Keratinocyte (primary cell): ENCODE measurements around the gene SLC6A19. TPM values are rescaled to one million over a fixed set of nuclear protein-coding genes. Genes with fewer than 3 reads are reported as not detected.

Experiments used
- DNase-seq: peaks from one replicate; pipeline ENCODE4 v3.0.0-alpha.2; 2011; ENCODE audit warnings: low read depth, missing footprints, low spot score
- FAIRE-seq: peaks from 2 replicates; lab custom pipeline; 2011; peaks lifted over from hg19 to GRCh38; lab: Jason Lieb, UNC
- H2AFZ ChIP-seq: 2 replicates; pipeline ENCODE4 v1.6.0; 2012; ENCODE audit warnings: low read length, control low read depth, inconsistent platforms; ENCODE audit not compliant: control insufficient read depth
- H3K27ac ChIP-seq: 2 replicates; pipeline ENCODE4 v1.5.1; 2011; ENCODE audit warnings: low read length; ENCODE audit not compliant: control insufficient read depth, insufficient read depth
- H3K27me3 ChIP-seq: 3 replicates; pipeline ENCODE4 v1.6.0; 2011; ENCODE audit warnings: low read length; ENCODE audit not compliant: control insufficient read depth, insufficient read depth; ENCODE audit errors: extremely low read depth
- H3K36me3 ChIP-seq, 2 experiments: 2 replicates in 1 of 2; 3 replicates in 1 of 2; pipeline ENCODE4 v1.5.1; 2011; ENCODE audit warnings: low read length in 2 of 2, mild to moderate bottlenecking in 1 of 2; ENCODE audit not compliant: control insufficient read depth in 2 of 2, insufficient read depth in 2 of 2; ENCODE audit errors: extremely low read depth in 1 of 2
- H3K4me1 ChIP-seq: 3 replicates; pipeline ENCODE4 v1.5.1; 2011; ENCODE audit warnings: low read length; ENCODE audit not compliant: control insufficient read depth, insufficient read depth; ENCODE audit errors: extremely low read depth
- H3K4me2 ChIP-seq: 3 replicates; pipeline ENCODE4 v1.6.0; 2011; ENCODE audit warnings: low read depth, low read length; ENCODE audit not compliant: control insufficient read depth, insufficient read depth; ENCODE audit errors: extremely low read depth
- H3K4me3 ChIP-seq, 3 experiments: fragments of 200-600 bp in 1 of 3; sonication (generic) in 1 of 3; 2 replicates in 2 of 3; 3 replicates in 1 of 3; pipeline ENCODE4 v1.5.1; 2011 to 2016; ENCODE audit warnings: low read length in 3 of 3, mild to moderate bottlenecking in 3 of 3, control low read depth in 2 of 3, inconsistent platforms in 1 of 3, low read depth in 1 of 3, mixed read lengths in 1 of 3, mixed run types in 1 of 3, moderate library complexity in 1 of 3; ENCODE audit not compliant: control insufficient read depth in 2 of 3, insufficient read depth in 2 of 3; ENCODE audit errors: extremely low read depth in 1 of 3
- H3K79me2 ChIP-seq: 2 replicates; pipeline ENCODE4 v1.6.0; 2012; ENCODE audit warnings: low read length; ENCODE audit not compliant: control insufficient read depth, insufficient read depth
- H3K9ac ChIP-seq: 3 replicates; pipeline ENCODE4 v1.6.0; 2011; ENCODE audit warnings: low read length; ENCODE audit not compliant: control insufficient read depth, insufficient read depth; ENCODE audit errors: extremely low read depth
- H3K9me1 ChIP-seq: 3 replicates; pipeline ENCODE4 v1.6.0; 2011; ENCODE audit warnings: low read length; ENCODE audit not compliant: control insufficient read depth, insufficient read depth; ENCODE audit errors: extremely low read depth
- H3K9me3 ChIP-seq: 2 replicates; pipeline ENCODE4 v1.5.1; 2012; ENCODE audit warnings: low read depth, low read length; ENCODE audit not compliant: control insufficient read depth
- H4K20me1 ChIP-seq: 3 replicates; pipeline ENCODE4 v1.6.0; 2011; ENCODE audit warnings: low read length; ENCODE audit not compliant: control insufficient read depth, insufficient read depth; ENCODE audit errors: extremely low read depth
- CTCF ChIP-seq, 3 experiments: IDR thresholded peaks in 1 of 3; conservative IDR thresholded peaks in 1 of 3; optimal IDR thresholded peaks in 1 of 3; 2 replicates in 2 of 3; 3 replicates in 1 of 3; pipeline versions ENCODE3 to v1.5.1; 2011; ENCODE audit warnings: low read length in 3 of 3, mild to moderate bottlenecking in 3 of 3, moderate library complexity in 2 of 3, control low read depth in 1 of 3, inconsistent platforms in 1 of 3; ENCODE audit not compliant: insufficient read depth in 2 of 3; ENCODE audit errors: extremely low read depth in 1 of 3
- EZH2 ChIP-seq: IDR thresholded peaks from one replicate; pipeline ENCODE4 v1.6.1; 2012; ENCODE audit warnings: inconsistent platforms, mild to moderate bottlenecking, low read length, moderate library complexity
- dilution Hi-C: fragments of 300-500 bp; cut with MboI; formaldehyde crosslinking; loops from one replicate; pipeline ENCODE4 v1.7.0; 2020; ENCODE audit warnings: low sequenced_read_pairs; ENCODE audit not compliant: extremely low pct_ligation_motif_present
- polyA plus RNA-seq, 5 experiments: library from polyadenylated mRNA; depleted of rRNA in 3 of 5; stranded (reverse) in 3 of 5; stranded (forward) in 1 of 5; unstranded in 1 of 5; fragments of >200 nt; gene quantifications; 1 replicate in 1 of 5; 2 replicates in 3 of 5; 3 replicates in 1 of 5; pipeline versions ENCODE4 v1.2.1 to v1.2.3, GENCODE V29; 2011 to 2012; ENCODE audit warnings: missing spikeins in 2 of 5, low read depth in 1 of 5, low replicate concordance in 1 of 5

Gene SLC6A19
- polyA plus RNA-seq, 1 donor (not counting 4 experiments of a cell fraction or from before 2014, with no cell fraction given) = not detected

- Histone ChIP-seq H3K27ac (no peak overlapping the region), H3K9me1 (no peaks in the 10 kb centered on the region), H2AFZ (no peak overlapping the region), H4K20me1 (no peaks in the 10 kb centered on the region), H3K9me3 (peaks cover 4% of the 10 kb centered on the region), H3K4me1 (no peaks in the 10 kb centered on the region), H3K4me2 (no peak overlapping the region), H3K36me3 (no peaks in the 10 kb centered on the region), H3K4me3 (no peak overlapping the region), H3K9ac (no peak overlapping the region), H3K79me2 (no peaks in the 10 kb centered on the region), H3K27me3 (no peaks in the 10 kb centered on the region)
- dilution Hi-C loops = no loop called here
- FAIRE-seq (no peak), DNase-seq (no peak)
- TF ChIP-seq CTCF (optimal IDR thresholded peaks at IDR 0.05 in 1 of 3, IDR thresholded peaks at IDR 0.05 in 1 of 3, conservative IDR thresholded peaks at IDR 0.05 in 1 of 3; ENCODE audit: extremely low read depth in 1 of 3, insufficient read depth in 2 of 3, low read length in 3 of 3) (no peak), EZH2 (no peak)
These were observed 52.2 kb downstream of the SLC6A19 start for GRCh38 chr5:1253456-1254105.

- Histone ChIP-seq H3K27me3 (no peaks in the 10 kb centered on the region), H3K9ac (no peak overlapping the region), H3K27ac (no peak overlapping the region), H3K36me3 (no peaks in the 10 kb centered on the region), H3K4me2 (no peak overlapping the region), H4K20me1 (no peaks in the 10 kb centered on the region), H3K79me2 (no peaks in the 10 kb centered on the region), H3K9me3 (peaks cover 4% of the 10 kb centered on the region), H3K4me1 (no peaks in the 10 kb centered on the region), H3K4me3 (no peak overlapping the region), H2AFZ (no peak overlapping the region), H3K9me1 (no peaks in the 10 kb centered on the region)
- no peak for FAIRE-seq
- dilution Hi-C loops = no loop called here
- TF ChIP-seq EZH2 (no peak), CTCF (optimal IDR thresholded peaks at IDR 0.05 in 1 of 3, IDR thresholded peaks at IDR 0.05 in 1 of 3, conservative IDR thresholded peaks at IDR 0.05 in 1 of 3; ENCODE audit: extremely low read depth in 1 of 3, insufficient read depth in 2 of 3, low read length in 3 of 3) (no peak)
- no peak for DNase-seq
These were observed 52.8 kb downstream of the SLC6A19 start for GRCh38 chr5:1254196-1254595.
